Cerebellar cortex (tissue), 1 donor: Measurements from ENCODE around the gene ASTN1.

ENCODE experiments used
- DNase-seq: peaks from one replicate; pipeline ENCODE4 v3.0.0-alpha.2; 2015; ENCODE audit warnings: low spot score

ASTN1 gene

DNA sequence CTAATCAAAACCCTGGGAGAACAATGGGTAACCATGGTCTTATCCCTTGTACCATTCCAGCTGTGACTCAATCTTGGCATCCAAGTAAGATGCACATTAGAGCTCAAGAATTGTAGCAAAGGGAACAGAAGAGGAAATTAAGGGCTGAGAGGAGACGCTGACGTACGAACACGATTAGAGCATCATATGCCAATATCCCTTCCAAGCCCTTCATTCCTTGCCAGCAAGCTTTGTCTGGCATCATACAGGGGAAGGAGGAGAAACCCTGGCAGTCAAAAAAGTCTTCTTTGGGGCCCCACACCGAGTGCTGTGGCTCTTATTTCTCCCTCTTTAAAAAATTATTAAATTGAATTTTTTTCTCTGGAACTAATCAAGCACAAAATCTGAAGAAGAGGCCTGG is 120.9 kb downstream of the ASTN1 start:
- no peak for DNase-seq

DNA sequence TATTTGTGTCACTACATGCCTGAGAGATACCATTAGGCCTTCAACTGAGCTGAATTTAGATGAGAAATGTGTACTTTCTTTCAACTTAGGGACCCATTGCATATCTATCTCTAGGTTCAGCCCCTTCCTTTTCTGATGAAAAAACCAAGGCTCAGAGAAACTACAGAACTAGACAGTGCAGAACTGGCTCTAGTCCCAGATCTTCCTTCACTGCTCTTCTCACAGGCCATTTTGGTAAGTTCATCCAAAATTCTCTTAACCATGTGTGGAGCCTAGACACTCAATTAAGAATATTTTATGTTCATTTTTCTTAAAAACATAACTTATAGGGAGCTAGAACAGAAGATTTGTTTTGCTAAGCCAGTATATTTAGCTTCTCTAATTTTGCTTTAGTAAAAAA is 128.9 kb downstream of the ASTN1 start:
- DNase-seq: no peak

DNA sequence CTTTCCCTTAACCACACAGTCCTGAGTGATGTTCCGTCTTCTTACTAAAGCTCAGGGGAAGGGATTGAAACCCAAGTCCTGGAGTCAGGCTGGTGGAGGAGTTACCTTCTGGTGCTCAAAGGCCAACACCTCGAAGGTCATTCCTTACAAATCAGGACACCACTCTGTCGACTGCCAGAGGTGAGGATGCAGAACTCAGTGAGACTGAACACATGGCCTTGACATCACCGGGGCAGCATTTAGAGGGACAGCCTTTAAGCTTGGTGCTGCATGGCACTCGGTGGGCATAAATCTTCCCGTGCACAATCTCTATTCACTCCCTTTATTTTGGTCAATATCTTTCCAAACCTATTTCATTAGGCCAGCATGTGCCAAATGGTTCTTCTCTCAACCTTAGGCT is 130.9 kb downstream of the ASTN1 start:
- DNase-seq: no peak

DNA sequence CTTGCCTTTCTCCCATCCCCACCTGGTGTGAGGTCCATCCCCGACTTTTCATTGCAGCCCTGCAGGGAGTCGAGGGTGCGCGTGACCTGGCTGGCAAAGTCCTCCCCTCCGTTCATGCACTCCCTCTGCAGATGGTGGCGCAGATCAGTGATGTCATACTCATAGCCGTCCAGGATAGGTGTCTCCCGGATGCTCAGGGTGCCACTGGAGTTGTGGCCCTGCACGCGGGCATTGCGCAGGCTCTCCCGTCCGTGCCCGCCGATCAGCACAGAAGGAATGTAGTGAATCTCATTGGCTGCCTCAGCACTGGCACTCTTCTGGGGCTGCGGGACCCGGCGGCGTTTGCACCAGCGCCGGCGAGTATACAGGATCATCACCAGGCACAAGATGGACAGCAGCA is 132.1 kb downstream of the ASTN1 start:
- no peak for DNase-seq

DNA sequence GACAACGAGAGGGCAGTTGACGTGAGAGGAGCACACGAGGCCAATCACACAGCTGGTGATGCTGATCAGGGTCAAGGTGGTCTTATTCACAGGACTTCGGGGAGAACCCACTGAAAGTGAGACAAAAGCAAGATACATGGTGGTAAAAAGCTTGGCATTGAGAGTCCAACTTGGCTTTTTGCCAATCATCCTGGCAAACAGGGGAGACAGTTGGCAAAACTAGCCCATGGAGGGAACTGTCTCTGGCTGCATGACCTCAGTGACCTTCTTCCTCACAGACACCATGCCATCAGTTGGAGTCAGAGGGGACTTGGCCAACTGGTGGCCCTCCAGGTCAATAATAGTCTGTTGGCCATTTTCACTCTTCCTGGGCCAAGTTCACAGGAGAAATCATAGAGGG is 139.9 kb downstream of the ASTN1 start:
- DNase-seq: no peak

DNA sequence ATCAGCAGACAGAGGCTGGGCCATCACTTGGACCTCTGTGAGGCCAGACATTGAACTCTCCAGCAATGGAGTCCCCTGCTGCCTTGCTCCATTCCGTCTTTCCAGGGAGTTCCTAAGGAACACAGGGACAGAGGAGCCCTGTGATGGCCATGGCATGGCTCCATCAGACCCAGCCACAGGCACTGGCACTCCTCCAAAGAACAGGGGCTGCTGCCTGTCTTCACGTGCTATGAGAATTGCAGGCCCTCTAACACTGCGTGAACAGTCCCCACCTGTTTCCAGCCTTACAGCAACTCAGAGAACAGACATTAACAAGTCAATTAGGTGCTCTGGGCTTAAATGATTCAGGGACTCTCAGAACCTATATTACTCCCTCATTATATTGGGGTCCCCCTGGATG is 140.8 kb downstream of the ASTN1 start:
- no peak for DNase-seq

DNA sequence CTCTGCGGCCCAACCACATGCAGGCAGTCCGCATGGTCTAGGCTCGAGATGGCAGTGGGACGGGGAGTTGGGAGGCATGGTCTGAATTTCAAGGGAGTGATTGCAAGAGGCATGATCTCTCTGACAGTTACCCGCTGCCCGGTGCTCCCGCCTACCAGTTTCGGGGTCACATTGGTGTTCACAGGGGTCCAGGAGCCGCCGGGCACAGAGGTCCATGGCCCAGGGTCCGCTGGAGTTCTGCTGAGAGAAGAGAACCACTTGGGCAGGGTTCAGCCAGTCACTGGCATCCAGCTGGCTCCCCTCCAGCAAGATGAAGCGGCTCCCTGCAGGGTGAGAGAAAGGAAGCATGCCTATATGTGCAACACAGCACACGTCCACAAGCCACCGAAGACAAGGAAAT is 141.3 kb downstream of the ASTN1 start:
- peak; percentile 38 for DNase-seq

DNA sequence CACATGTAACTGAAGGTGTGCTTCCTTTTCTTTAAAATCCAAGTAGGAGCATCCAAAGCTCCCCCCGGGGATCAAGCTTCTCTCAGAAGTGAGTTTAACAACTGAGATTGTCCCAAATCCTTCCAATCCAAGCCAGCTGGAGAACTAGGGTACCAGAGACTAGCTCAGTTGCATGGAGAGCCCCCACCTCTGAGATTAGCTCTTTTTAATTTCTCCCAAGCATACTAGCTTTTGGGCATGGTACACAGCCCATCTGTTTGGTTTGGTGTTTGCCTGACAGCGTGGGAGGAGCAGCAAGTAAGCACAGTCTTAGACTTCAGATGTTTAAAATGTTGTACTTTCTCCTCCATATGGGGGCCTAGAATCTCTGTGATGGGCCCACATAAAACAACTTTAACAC is 142.8 kb downstream of the ASTN1 start:
- DNase-seq: no peak

DNA sequence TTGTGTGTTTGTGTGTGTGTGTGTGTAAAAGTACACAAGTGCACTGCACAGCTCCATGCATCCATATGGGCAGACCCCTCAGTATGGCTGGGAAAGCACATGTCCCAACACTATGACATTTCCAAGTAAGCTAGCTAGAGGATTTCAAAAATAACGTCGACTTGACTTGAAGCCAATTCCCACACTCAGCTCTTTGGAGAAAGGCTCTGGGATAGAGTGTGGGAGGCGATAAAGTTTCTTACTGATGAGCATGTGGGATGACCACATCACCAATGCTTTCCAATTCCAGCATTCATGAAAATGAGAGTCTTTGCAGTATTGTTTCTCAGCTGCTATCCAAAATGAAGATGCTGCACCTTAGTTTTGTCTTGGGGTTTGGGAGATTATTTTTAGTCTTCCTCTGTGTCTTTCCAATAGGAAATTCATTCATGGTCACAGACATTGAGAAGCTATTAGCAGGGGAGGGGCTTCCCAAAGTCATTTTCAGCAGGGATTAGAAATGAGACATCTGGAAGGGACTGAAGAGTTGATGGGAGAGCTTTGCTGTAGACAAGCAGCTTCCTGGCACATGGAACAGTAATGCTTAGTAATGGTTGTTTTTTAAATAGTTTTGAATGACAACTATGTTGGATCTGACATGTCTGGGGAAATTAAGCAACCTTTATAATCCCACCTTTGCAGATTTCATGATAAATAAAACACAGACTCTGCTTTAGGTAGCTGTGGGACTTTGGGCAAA is 143.5 kb downstream of the ASTN1 start:
- DNase-seq: no peak

DNA sequence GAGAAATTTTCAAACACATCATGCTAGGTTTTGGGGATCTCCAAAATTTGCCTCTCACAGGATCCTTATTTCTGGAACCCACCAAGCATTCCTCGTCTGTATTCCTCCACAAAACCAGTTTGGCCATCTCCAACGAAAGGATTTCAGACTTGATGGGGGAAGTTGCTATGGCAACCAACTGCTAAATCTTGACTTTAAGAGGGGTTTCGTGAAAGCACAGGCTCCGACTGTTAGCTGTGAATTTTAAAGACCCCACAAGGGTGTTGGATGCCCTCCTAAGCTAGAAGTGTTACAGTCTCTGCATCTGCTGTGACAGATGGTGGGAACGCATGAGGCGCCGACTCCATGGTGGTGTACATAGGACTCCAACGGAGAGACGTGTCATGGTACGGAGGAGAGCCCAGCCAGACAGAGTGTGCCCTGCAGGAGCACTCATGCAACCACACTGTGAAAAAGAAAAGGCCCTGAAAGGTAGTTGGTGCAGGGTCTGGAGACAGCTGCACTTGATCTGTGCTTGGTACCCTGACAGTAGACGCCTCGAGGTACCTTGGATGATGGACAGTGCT is 147.1 kb downstream of the ASTN1 start:
- DNase-seq: no peak

DNA sequence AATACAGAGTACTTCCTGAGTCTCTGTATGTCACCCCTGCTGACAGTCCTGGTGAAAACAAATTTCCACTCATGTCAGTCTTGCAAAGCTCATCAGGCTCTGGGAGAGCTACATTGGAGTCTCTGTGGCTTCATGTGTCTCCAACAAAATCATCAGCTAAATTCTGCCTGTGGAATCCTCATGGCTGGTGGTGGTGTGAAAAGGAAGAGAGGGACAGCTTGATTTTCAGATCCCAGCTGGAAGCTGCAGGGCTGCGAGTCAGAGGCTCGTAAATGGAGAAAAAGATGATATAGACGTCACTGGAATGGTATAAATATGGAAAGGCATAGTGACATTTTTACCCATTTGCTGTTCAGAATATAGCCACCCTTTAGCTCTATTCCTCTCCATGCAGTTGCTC is 150.2 kb downstream of the ASTN1 start:
- no peak for DNase-seq

DNA sequence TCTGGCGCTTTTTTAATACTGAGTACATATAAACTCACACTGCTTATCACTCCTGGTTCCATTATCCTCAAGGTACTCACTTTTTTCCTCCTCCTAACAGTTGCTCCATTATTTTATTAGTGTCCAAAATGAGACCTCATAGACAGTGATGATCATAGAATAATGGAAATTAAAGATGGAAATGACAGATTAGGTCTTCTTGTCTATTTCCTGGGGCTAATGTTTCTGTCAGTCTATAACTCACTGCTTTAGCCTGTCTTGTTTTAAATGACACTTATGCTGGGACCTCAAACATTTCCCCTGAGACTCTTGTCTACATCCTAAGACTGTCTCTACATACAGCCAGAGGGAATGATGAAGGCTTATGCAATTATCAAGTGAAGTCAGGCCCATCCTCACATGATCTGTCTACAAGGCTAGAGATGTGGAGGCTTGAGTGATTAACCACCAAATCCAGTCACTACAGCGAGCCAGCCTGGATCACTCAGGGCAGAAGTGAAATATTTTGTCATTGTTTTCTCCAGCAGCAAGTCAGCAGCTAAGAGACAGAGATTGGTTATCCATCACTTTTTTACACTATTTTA is 152.1 kb downstream of the ASTN1 start:
- DNase-seq: no peak

DNA sequence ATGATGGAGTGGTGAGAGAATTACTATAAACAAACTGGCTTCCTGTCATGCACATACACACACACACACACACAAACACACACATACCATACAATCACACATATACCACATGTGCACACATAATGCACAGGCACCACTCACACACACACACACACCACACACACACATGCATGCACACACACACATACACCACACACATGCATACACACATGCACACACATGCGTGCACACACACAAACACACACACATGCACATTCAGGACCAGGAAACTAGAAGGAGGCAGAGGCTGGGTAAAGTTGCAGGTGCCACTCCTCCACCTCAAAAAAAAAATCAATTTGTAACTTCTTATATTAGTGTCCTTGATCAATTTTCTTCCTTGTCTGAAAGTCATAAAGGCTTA is 153.0 kb downstream of the ASTN1 start:
- DNase-seq: no peak

DNA sequence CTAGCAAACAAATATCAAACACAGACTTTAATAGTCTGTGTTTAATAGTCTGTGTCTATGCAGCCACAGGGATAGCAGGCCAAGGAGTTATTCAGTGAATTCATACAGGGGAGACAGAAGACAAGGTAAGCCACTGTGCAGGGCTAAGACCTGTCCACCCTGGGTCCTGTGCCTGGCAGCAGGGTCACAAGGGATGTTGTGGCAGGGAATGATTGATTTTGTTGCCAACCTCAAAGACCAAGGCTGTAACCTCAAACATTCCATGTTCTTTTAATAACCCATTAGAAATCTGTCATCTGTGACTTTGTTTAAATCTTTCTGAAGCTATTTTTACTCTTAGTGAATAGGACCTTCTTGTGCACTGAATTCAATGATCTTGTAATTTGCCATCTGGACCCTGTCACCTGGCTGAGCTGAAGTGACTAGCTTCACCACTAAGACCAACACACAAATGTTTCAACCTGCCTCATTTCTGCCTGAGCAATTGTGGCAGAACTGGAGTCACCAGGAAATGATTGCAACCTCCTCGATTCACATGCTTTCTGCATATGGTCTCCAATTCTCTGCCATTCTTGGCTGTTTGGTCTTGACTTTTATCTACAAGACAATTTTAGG is 154.2 kb downstream of the ASTN1 start:
- peak; percentile 79 for DNase-seq

DNA sequence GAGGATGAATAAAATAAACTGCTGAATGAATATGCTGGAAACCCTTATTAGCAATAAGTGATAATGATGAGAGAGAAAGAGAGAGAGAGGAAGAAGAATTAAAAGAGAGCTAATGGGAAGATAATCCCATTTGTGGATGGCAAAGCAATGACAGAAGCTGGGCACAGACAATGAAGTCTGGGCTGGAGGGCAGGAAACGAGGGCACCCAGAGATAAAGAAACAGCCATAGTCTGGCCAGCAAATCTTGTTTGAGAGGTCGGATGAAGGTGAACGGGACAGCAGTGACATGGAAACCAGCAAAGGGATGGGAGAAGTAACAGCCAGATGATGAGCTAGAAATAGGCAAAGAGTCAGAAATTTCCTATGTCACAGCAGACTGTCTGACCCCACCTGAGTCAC is 155.9 kb downstream of the ASTN1 start:
- DNase-seq: no peak

DNA sequence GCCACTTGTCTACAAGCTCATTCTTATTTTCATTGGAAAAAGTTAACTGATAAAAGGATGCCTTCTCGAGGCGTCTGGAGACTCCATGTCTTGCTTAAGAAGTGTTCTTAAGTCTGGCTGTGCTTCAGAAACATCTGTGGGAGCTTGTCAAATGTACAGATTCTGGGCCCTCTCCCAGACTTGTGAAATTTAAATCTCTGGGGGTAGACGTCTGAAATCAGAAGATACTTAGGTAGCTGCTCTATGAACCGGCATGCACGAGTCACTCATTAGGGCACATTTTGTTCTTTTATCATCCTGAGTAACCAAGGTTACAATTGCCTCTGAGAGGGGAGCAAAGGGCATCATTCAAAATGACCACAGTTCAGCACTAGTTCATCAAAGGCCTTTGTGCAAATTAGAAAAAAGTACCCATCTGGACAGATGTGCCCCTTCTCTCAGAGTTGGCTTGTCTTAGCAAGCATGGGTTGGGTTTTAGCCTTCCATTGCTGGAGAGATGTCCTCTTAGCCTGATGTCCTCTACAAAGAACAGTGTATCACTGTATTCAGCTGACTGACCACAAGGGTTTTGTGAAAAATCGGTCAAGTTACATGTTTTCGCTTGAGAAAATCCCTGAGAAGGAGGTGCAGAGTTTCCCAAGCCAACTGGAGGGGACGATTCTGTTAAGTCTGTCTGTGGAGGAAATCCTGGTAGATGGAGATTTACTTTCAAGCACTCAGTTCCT is 156.9 kb downstream of the ASTN1 start:
- DNase-seq: no peak

DNA sequence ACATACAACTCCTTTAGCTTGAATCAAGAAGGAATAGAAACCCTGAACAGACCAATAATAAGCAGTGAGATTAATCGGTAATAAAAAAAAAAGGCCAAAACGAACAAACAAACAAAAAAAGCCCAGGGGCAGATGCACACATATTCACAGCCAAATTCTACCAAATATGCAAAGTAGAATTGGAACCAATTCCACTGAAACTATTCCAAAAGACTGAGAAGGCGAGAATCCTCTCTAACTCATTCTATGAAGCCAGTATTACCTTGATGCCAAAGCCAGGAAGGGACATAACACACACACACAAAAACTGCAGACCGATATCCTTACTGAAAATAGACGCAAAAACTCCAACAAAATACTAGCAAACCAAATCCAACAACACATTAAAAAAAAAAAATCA is 161.6 kb downstream of the ASTN1 start:
- DNase-seq: peak; percentile 33

DNA sequence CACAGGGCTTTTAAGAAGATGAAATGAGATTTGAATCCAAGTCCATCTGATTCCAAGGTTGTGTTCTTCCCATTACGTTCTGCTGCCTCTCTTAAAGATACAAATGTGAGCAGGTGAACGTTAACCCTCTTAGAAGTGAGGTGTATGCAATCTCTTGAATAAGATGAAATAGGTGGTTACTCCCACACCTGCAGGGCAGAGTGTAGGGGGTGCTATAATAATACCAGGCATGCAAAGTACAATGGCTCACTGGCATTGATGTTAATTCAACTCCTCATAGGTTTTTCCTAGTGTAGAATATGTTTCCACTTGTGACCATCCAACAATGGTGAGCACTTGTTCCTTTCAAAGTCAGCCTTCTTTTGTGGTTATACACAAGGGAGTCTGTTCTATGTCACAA is 163.0 kb downstream of the ASTN1 start:
- DNase-seq: no peak

DNA sequence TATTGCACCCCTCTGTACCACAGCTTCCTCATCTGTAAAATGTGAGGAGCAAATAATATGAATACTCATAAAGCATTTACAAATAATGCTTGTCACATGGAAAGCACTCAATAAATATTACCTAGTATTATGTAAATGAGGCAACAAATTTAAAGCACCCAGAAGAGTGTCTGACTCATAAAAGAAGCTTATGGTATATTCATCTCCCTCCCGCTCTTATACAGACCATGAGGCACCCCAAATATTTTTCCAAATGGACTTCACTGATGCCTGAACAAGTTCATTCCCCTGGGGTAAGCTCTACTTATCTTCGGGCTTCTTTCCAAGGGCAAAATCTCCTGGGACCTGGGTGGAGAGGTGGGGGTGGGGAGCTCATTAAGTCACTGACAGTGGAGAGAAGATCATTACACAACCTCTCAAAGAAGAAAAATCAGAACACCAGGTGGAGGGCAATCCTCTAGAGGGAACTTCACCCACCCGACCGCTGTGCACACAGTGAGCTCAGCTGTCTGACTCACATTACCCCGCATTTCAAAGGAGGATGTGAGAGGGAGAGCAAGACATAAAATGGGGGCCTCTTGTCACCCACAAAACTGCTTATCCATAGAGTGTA is 166.2 kb downstream of the ASTN1 start:
- no peak for DNase-seq

DNA sequence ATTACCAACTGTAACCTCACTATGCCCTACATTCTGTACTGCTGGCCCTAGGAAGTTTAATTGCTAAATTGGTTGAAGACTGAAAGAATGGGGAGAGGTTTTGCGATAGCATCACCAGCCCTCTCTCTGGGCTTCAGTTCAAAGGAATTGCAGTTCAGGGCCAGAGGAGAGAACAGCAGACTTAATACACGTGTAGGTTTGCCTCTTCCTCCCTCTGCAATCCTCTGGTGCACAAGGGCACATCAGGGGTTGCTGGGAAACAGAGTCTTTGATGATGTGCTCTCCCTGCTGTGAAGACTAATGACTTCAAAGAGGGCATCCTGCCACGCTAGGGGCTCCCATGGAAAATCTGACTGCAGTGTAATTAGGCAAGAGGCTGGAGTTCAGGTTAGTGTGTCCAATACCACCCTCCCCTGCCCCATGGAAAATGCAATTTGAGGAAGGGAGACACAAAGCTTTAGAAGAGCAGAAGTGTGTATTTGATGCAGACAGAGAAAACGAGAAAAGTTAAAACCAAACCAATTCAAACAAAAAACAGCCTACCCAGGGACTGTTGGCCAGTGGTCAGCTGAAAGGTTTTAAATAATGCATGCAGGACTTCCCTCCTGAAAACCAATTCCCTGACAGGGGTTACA is 167.9 kb downstream of the ASTN1 start:
- no peak for DNase-seq

DNA sequence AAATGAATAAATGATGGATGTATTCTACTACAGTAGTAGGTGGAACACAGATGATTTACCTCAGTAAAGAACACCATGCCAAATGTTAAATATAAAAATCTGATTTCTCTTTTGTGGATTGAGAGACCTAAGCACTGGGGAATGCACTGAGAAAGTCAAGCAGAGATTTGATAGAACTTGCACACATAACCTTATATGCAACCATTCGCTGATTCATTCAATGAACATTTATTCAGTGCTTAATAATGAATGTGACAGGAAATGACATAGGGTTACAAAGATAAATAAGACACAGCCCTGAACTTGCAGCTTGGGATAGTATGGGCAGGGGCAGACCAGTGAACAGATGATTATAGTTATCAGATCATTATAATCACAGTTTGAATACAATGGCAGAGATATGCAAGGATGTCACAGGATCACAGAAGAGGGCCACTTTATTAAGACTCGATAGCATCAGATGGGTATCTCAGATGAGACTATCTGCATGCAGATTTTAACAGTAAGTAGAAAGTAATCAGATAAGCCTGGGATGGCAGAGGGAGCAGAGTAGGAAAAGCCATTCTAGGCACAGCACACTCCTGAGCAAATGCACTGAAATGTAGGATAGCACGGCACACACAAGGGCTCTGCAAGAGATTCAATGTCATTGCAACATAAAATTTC is 169.4 kb downstream of the ASTN1 start:
- no peak for DNase-seq
